H9 (cell line): ENCODE data around the gene DUSP28. TPM values are rescaled to one million over a fixed set of nuclear protein-coding genes. Genes with fewer than 3 reads are reported as not detected.

Experiments used
- DNase-seq: peaks from one replicate; pipeline ENCODE4 v3.0.0-alpha.2; 2017
- H2AFZ ChIP-seq: one replicate; pipeline ENCODE4 v1.6.1; 2013; ENCODE audit warnings: mild to moderate bottlenecking, low read length, control low read depth, moderate library complexity
- H2AK5ac ChIP-seq: 2 replicates; pipeline ENCODE4 v1.6.1; 2013; ENCODE audit warnings: low read length, control low read depth, mixed read lengths; ENCODE audit not compliant: insufficient read length
- H2BK120ac ChIP-seq: one replicate; pipeline ENCODE4 v1.6.1; 2013; ENCODE audit warnings: low read depth, mild to moderate bottlenecking, low read length, control low read depth, inconsistent platforms; ENCODE audit not compliant: poor library complexity, severe bottlenecking
- H2BK12ac ChIP-seq: 2 replicates; pipeline ENCODE4 v1.6.1; 2013; ENCODE audit warnings: low read length, control low read depth, mixed read lengths, low read depth; ENCODE audit not compliant: insufficient read length
- H2BK15ac ChIP-seq: 2 replicates; pipeline ENCODE4 v1.6.1; 2013; ENCODE audit warnings: low read depth, low read length, control low read depth
- H2BK20ac ChIP-seq: one replicate; pipeline ENCODE4 v1.6.1; 2013; ENCODE audit warnings: low read depth, mild to moderate bottlenecking, low read length, control low read depth, inconsistent platforms; ENCODE audit not compliant: poor library complexity, severe bottlenecking
- H2BK5ac ChIP-seq: 2 replicates; pipeline ENCODE4 v1.6.1; 2013; ENCODE audit warnings: low read length, control low read depth, mixed read lengths; ENCODE audit not compliant: insufficient read length
- H3K14ac ChIP-seq: 2 replicates; pipeline ENCODE4 v1.6.1; 2013; ENCODE audit warnings: low read length, control low read depth; ENCODE audit not compliant: insufficient read depth
- H3K18ac ChIP-seq: 2 replicates; pipeline ENCODE4 v1.6.1; 2013; ENCODE audit warnings: low read depth, mild to moderate bottlenecking, mixed read lengths, low read length, control low read depth; ENCODE audit not compliant: insufficient read length
- H3K23ac ChIP-seq: 2 replicates; pipeline ENCODE4 v1.6.1; 2013; ENCODE audit warnings: low read length, control low read depth, mixed read lengths, low read depth; ENCODE audit not compliant: insufficient read length
- H3K23me2 ChIP-seq: 2 replicates; pipeline ENCODE4 v1.6.1; 2013; ENCODE audit warnings: low read depth, mild to moderate bottlenecking, mixed read lengths, low read length, control low read depth; ENCODE audit not compliant: insufficient read length, poor library complexity, severe bottlenecking
- H3K27ac ChIP-seq: 2 replicates; pipeline ENCODE4 v1.5.1; 2013; ENCODE audit warnings: low read length, control low read depth, mixed read lengths, low read depth; ENCODE audit not compliant: insufficient read length
- H3K27me3 ChIP-seq: 2 replicates; pipeline ENCODE4 v1.6.1; 2013; ENCODE audit warnings: low read length, control low read depth, inconsistent platforms; ENCODE audit not compliant: insufficient read depth
- H3K4ac ChIP-seq: 2 replicates; pipeline ENCODE4 v1.6.1; 2013; ENCODE audit warnings: low read depth, mild to moderate bottlenecking, control low read depth, inconsistent platforms, low read length, moderate library complexity
- H3K4me1 ChIP-seq: 2 replicates; pipeline ENCODE4 v1.6.1; 2013; ENCODE audit warnings: low read length, control low read depth, inconsistent platforms; ENCODE audit not compliant: insufficient read depth
- H3K4me2 ChIP-seq: 2 replicates; pipeline ENCODE4 v1.6.1; 2013; ENCODE audit warnings: low read length, control low read depth, mixed read lengths; ENCODE audit not compliant: insufficient read length, insufficient read depth
- H3K56ac ChIP-seq: 2 replicates; pipeline ENCODE4 v1.6.1; 2013; ENCODE audit warnings: low read depth, mild to moderate bottlenecking, mixed read lengths, low read length, control low read depth; ENCODE audit not compliant: insufficient read length
- H3K79me1 ChIP-seq: 2 replicates; pipeline ENCODE4 v1.6.1; 2013; ENCODE audit warnings: low read depth, mild to moderate bottlenecking, moderate library complexity, low read length, control low read depth, inconsistent platforms; ENCODE audit not compliant: insufficient read depth, poor library complexity, severe bottlenecking
- H3K79me2 ChIP-seq: 2 replicates; pipeline ENCODE4 v1.6.1; 2013; ENCODE audit warnings: low read length, control low read depth, inconsistent platforms; ENCODE audit not compliant: insufficient read depth
- H3K9ac ChIP-seq: 2 replicates; pipeline ENCODE4 v1.6.1; 2013; ENCODE audit warnings: low read length, control low read depth, mixed read lengths; ENCODE audit not compliant: insufficient read length; ENCODE audit errors: extremely low read depth
- H3K9me3 ChIP-seq: one replicate; pipeline ENCODE4 v1.6.1; 2013; ENCODE audit warnings: low read depth, low read length, inconsistent platforms; ENCODE audit not compliant: control insufficient read depth
- H3T11ph ChIP-seq: one replicate; pipeline ENCODE4 v1.6.1; 2013; ENCODE audit warnings: mild to moderate bottlenecking, low read length, control low read depth, inconsistent platforms
- H4K20me1 ChIP-seq: one replicate; pipeline ENCODE4 v1.6.1; 2013; ENCODE audit not compliant: control insufficient read depth, insufficient read length, insufficient read depth
- H4K5ac ChIP-seq: 2 replicates; pipeline ENCODE4 v1.6.1; 2013; ENCODE audit warnings: low read depth, mild to moderate bottlenecking, mixed read lengths, low read length, control low read depth; ENCODE audit not compliant: insufficient read length
- H4K8ac ChIP-seq: replicated peaks from 2 replicates; pipeline ENCODE4 v1.6.1; 2013; ENCODE audit warnings: low read length, control low read depth, mixed read lengths, low read depth; ENCODE audit not compliant: insufficient read length
- H4K91ac ChIP-seq: 2 replicates; pipeline ENCODE4 v1.6.1; 2013; ENCODE audit warnings: low read depth, mild to moderate bottlenecking, moderate library complexity, mixed read lengths, low read length, control low read depth; ENCODE audit not compliant: insufficient read length
- H3K27ac Mint-ChIP-seq, 3 experiments: 2 replicates in 2 of 3; 3 replicates in 1 of 3; pipeline ENCODE4 v1.8.0; 2020 to 2021; ENCODE audit warnings: mixed read lengths in 3 of 3, mild to moderate bottlenecking in 1 of 3, moderate library complexity in 1 of 3
- H3K27me3 Mint-ChIP-seq: 2 replicates; pipeline ENCODE4 v1.8.0; 2021; ENCODE audit warnings: low read depth, mild to moderate bottlenecking, moderate library complexity, mixed read lengths
- H3K36me3 Mint-ChIP-seq, 3 experiments: 2 replicates in 2 of 3; 3 replicates in 1 of 3; pipeline ENCODE4 v1.8.0; 2020 to 2021; ENCODE audit warnings: low read depth in 3 of 3, mixed read lengths in 3 of 3; ENCODE audit not compliant: insufficient read depth in 1 of 3
- H3K4me1 Mint-ChIP-seq, 2 experiments: 2 replicates each; pipeline ENCODE4 v1.8.0; 2020; ENCODE audit warnings: mixed read lengths in 2 of 2
- H3K4me3 Mint-ChIP-seq, 2 experiments: 2 replicates in 1 of 2; 3 replicates in 1 of 2; pipeline ENCODE4 v1.8.0; 2020 to 2021; ENCODE audit warnings: mild to moderate bottlenecking in 2 of 2, mixed read lengths in 2 of 2, moderate library complexity in 1 of 2
- H3K9me3 Mint-ChIP-seq, 2 experiments: 2 replicates in 1 of 2; 3 replicates in 1 of 2; pipeline ENCODE4 v1.8.0; 2020; ENCODE audit warnings: mild to moderate bottlenecking in 2 of 2, mixed read lengths in 2 of 2, moderate library complexity in 1 of 2
- WGBS: extraction: QIAGEN DNeasy Blood & Tissue Kit; methylation state at CpG from one replicate; pipeline ENCODE4 v1.1.7; 2013; ENCODE audit warnings: missing lambda C conversion rate, low lambda C conversion rate, mixed read lengths; ENCODE audit not compliant: insufficient read length; ENCODE audit errors: extremely low coverage; 5-methylcytosine and 5-hydroxymethylcytosine counted together
- total RNA-seq: library from RNA; stranded (reverse); gene quantifications from 2 replicates; pipeline ENCODE4 v1.2.1, GENCODE V29; 2021
- TF ChIP-seq, protein P1 (sequence below): fragments of 200-600 bp; sonication (generic); conservative IDR thresholded peaks from 3 replicates; pipeline ENCODE4 v1.8.0; 2021; ENCODE audit warnings: antibody characterized with exemption, mild to moderate bottlenecking

Gene DUSP28
- total RNA-seq, 1 experiment from 2014 or later = 1.6 TPM

DNA sequence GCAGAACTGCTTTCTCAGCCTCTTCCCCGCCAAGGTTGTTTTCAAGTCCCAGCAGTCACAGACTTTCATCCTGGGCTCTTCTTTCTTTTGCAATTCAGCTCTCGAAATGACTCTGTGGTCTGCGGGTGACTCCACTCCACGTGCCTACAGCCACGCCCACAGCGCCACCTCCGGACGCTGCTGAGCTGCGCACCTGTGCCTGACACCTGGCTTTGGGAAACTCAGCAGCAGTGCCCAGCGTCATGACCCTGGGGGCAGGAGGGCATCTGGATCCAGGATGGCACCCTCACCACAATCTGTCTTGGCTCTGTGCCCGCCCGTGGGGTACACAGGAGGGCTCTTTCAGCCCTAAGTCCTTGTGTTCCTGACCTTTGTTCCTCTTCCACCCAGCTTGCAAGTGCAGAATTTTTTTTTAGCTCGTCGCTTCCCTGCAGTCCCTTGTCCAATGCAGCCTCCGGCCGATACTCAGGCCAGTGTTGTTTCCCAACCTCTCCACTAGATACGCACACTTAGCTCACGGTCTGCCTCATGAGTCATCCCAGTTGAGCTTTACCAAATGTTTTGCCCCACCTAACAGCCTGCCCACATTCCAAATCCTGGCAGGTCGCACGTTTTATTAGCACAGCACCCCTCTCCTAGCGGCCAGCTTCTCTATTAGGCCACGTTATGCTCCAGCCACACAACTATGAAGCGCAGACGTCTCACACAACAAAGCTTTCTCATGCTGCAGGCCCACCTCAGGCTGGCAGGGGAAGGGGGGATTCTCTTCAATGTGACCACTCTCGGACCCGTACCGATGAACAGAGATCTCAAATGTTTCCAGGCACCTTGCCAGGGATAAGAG lies 19.8 kb downstream of the DUSP28 start:
- Mint-ChIP-seq H3K4me3 (no peak overlapping the region), H3K4me1 (peaks cover 15 to 24% of the 10 kb centered on the region in 2 experiments), H3K9me3 (no peaks in the 10 kb centered on the region), H3K27ac (peak overlapping the region in 1 of 3 experiments; percentile 28; a peak in 2 of 7 replicates), H3K27me3 (no peaks in the 10 kb centered on the region), H3K36me3 (peaks cover 0 to 2% (median 0%) of the 10 kb centered on the region in 3 experiments; a peak in 4 of 7 replicates)
- Histone ChIP-seq H3K9me3 (no peaks in the 10 kb centered on the region), H4K20me1 (no peaks in the 10 kb centered on the region), H3K4me1 (peaks cover 3% of the 10 kb centered on the region), H3K4ac (no peak overlapping the region), H3K23me2 (no peaks in the 10 kb centered on the region), H3K18ac (no peak overlapping the region), H4K8ac (no peak overlapping the region), H2AK5ac (no peak overlapping the region), H3K27ac (no peak overlapping the region), H2BK20ac (no peak overlapping the region), H2BK15ac (no peak overlapping the region), H2BK120ac (no peak overlapping the region), H2BK12ac (no peak overlapping the region), H3T11ph (no peak overlapping the region), H3K4me2 (no peak overlapping the region), H4K91ac (no peak overlapping the region), H3K14ac (no peak overlapping the region), H3K23ac (no peak overlapping the region), H3K79me2 (peaks cover 2% of the 10 kb centered on the region; the same call in 1 of the 2 replicates), H3K27me3 (no peaks in the 10 kb centered on the region), H3K79me1 (no peaks in the 10 kb centered on the region), H2AFZ (no peak overlapping the region), H3K9ac (no peak overlapping the region), H2BK5ac (no peak overlapping the region), H4K5ac (no peak overlapping the region), H3K56ac (no peak overlapping the region)
- DNase-seq = peak; percentile 77
- TF ChIP-seq, protein P1, sequence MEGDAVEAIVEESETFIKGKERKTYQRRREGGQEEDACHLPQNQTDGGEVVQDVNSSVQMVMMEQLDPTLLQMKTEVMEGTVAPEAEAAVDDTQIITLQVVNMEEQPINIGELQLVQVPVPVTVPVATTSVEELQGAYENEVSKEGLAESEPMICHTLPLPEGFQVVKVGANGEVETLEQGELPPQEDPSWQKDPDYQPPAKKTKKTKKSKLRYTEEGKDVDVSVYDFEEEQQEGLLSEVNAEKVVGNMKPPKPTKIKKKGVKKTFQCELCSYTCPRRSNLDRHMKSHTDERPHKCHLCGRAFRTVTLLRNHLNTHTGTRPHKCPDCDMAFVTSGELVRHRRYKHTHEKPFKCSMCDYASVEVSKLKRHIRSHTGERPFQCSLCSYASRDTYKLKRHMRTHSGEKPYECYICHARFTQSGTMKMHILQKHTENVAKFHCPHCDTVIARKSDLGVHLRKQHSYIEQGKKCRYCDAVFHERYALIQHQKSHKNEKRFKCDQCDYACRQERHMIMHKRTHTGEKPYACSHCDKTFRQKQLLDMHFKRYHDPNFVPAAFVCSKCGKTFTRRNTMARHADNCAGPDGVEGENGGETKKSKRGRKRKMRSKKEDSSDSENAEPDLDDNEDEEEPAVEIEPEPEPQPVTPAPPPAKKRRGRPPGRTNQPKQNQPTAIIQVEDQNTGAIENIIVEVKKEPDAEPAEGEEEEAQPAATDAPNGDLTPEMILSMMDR = peak; percentile 70
- WGBS = no CpG with 5 or more reads among the region's 27 CpGs
